Tibial nerve (tissue), 4 donors: Measurements from ENCODE around the gene MYO1H. TPM values are rescaled to one million over a fixed set of nuclear protein-coding genes. Genes with fewer than 3 reads are reported as not detected.

ENCODE experiments used
- DNase-seq, 2 donors: peaks; one replicate each; pipeline ENCODE4 v3.0.0-alpha.2; 2019; ENCODE audit warnings: low spot score in 2 of 2
- H3K27ac ChIP-seq, 4 donors: fragments of 200-600 bp; sonication (generic) in 3 of 4; one replicate each; pipeline ENCODE4 v1.5.1; 2017 to 2019; ENCODE audit warnings: mild to moderate bottlenecking in 1 of 4
- H3K27me3 ChIP-seq, 2 donors: fragments of 200-600 bp; sonication (generic) in 1 of 2; one replicate each; pipeline versions ENCODE4 v1.5.1 to v1.6.0; 2017 to 2019
- H3K36me3 ChIP-seq, 3 donors: fragments of 200-600 bp; sonication (generic); one replicate each; pipeline ENCODE4 v1.5.1; 2018 to 2019
- H3K4me1 ChIP-seq, 4 donors: fragments of 200-600 bp; sonication (generic) in 3 of 4; one replicate each; pipeline ENCODE4 v1.5.1; 2017 to 2019
- H3K4me3 ChIP-seq, 4 donors: fragments of 200-600 bp; sonication (generic) in 3 of 4; one replicate each; pipeline ENCODE4 v1.5.1; 2017 to 2019; ENCODE audit warnings: mild to moderate bottlenecking in 1 of 4, moderate library complexity in 1 of 4
- H3K9me3 ChIP-seq, 4 donors: fragments of 200-600 bp; sonication (generic) in 3 of 4; one replicate each; pipeline ENCODE4 v1.5.1; 2017 to 2019
- CTCF ChIP-seq, 5 experiments: fragments of 200-600 bp in 3 of 5; fragments of 450-650 bp in 2 of 5; sonication (generic) in 3 of 5; IDR thresholded peaks; one replicate each; pipeline ENCODE4 v1.5.1; 2016 to 2019; ENCODE audit warnings: antibody characterized with exemption in 5 of 5, mild to moderate bottlenecking in 3 of 5, moderate library complexity in 2 of 5
- EP300 ChIP-seq, 2 donors: sonication (generic); formaldehyde crosslinking; IDR thresholded peaks; one replicate each; pipeline ENCODE4 v1.6.1; 2017; ENCODE audit warnings: antibody characterized with exemption in 2 of 2, mild to moderate bottlenecking in 1 of 2
- POLR2A ChIP-seq, 2 donors: fragments of 450-650 bp; IDR thresholded peaks; one replicate each; pipeline ENCODE4 v1.6.1; 2017; ENCODE audit warnings: antibody characterized with exemption in 2 of 2, mild to moderate bottlenecking in 2 of 2, moderate library complexity in 2 of 2
- WGBS, 2 donors: methylation state at CpG; one replicate each; pipeline ENCODE4 v1.1.5; 2018; 5-methylcytosine and 5-hydroxymethylcytosine counted together
- total RNA-seq, 4 donors: library from RNA; depleted of rRNA; stranded (reverse); fragments of >200 nt; gene quantifications; one replicate each; pipeline ENCODE4 v1.1.0, GENCODE V29; 2016

The MYO1H gene
- total RNA-seq, 4 donors from 2014 or later: 0.20 TPM; not detected in 3

- no peak for TF ChIP-seq CTCF (IDR thresholded peaks at IDR 0.05)
- TF ChIP-seq POLR2A (IDR thresholded peaks at IDR 0.05): no peak
- no peak for TF ChIP-seq EP300 (IDR thresholded peaks at IDR 0.05)
- Histone ChIP-seq H3K36me3 (peaks cover 7 to 98% (median 36%) of the 10 kb centered on the region in 3 donors), H3K27ac (no peak overlapping the region), H3K9me3 (no peaks in the 10 kb centered on the region), H3K4me1 (no peaks in the 10 kb centered on the region), H3K4me3 (no peak overlapping the region), H3K27me3 (no peaks in the 10 kb centered on the region)
- no peak for DNase-seq
These were observed 148.6 kb downstream of the MYO1H start for GRCh38 chr12:109496306-109496705.

- Histone ChIP-seq H3K4me3 (no peak overlapping the region), H3K27ac (no peak overlapping the region), H3K27me3 (no peaks in the 10 kb centered on the region), H3K9me3 (no peaks in the 10 kb centered on the region), H3K36me3 (peaks cover 2 to 98% (median 32%) of the 10 kb centered on the region in 3 donors), H3K4me1 (no peaks in the 10 kb centered on the region)
- DNase-seq: no peak
- WGBS, 2 donors: 93 to 96% methylated on average over 7 of the region's 7 CpGs
- TF ChIP-seq CTCF (IDR thresholded peaks at IDR 0.05): no peak
- TF ChIP-seq EP300 (IDR thresholded peaks at IDR 0.05): no peak
- no peak for TF ChIP-seq POLR2A (IDR thresholded peaks at IDR 0.05)
These were observed 150.0 kb downstream of the MYO1H start for GRCh38 chr12:109497675-109498074.

Other genes starting within 250 kb of the MYO1H start
- gene ACACB, start 231.3 kb upstream of the MYO1H start, total RNA-seq: 100 to 1,000 TPM; 402 to 560 (median 525) TPM
- not detected for gene FOXN4, start 38.6 kb upstream of the MYO1H start, total RNA-seq
- gene KCTD10, start 129.4 kb downstream of the MYO1H start, total RNA-seq: 10 to 100 TPM; 58.6 to 77.7 (median 67.2) TPM
- 10 to 100 TPM; 51.0 to 93.5 (median 78.9) TPM for gene UBE3B, start 129.7 kb downstream of the MYO1H start, total RNA-seq
- gene MMAB, start 225.6 kb downstream of the MYO1H start, total RNA-seq: 10 to 100 TPM; 27.3 to 80.4 (median 30.9) TPM
- gene MVK, start 225.9 kb downstream of the MYO1H start, total RNA-seq: 10 to 100 TPM; 20.9 to 52.0 (median 30.5) TPM